GM19035 (cell line): ENCODE measurements around the gene TEK.

Experiments
- ATAC-seq: cut with Tn5 transposase; IDR thresholded peaks from one replicate; pipeline ENCODE4 v1.9.1; 2021; ENCODE audit not compliant: unreplicated experiment

The TEK gene

GRCh38 chr9:27168951-27169350, 59.9 kb downstream of the TEK start:
- no peak for ATAC-seq

GRCh38 chr9:27176971-27177370, 67.9 kb downstream of the TEK start:
- ATAC-seq: no peak

DNA sequence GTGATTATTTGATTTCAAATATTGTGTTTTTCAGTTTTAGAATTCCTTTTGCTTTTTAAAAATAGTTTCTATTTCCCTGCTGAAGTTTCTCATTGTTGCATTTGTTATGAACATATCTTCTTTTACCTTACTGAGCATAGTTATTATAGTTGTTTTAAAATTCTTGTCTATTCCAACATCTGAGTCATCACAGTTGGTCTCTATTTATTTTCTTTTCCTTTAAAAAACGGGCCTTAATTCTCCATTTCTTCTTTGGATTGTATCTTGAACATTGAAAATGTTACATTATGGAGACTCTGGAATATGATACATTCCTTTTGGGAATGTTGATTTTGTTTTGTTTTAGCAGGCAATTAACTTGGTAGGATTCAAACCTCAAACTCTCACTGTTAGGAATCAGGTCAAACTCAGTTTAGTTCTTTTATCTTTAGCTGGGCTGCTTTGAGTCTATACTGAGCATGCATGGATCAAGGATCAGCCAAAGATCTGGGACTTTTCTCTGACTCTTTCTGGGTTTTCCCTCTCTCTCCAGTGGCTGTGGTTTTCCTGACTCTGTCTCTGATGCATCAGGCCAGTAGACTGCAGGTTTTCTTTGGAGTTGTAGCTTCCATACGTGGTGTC, 70.3 kb downstream of the TEK start:
- ATAC-seq: no peak

GRCh38 chr9:27181381-27181780, 72.4 kb downstream of the TEK start:
- ATAC-seq: no peak

DNA sequence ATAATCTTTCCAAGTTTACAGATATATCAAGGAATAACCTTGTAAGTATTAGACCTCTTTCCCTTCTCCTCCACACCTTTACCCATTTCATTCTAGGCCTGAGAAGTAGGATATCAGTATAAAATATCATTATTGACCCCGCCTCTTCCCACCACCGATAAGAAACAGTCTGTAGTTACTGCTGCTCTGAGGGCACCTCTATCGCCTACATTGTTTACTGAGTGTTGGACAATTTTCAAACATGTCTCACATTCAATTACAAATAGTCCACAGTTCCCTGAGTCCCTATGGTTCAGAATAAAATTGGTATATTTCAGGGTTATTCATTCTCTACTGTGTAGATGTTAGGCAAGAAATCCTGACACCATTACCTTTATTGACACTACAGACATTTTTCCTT, 73.4 kb downstream of the TEK start:
- ATAC-seq: no peak

- ATAC-seq: no peak
Observed at GRCh38 chr9:27183131-27183530, 74.1 kb downstream of the TEK start.

GRCh38 chr9:27183701-27184100, 74.7 kb downstream of the TEK start:
- ATAC-seq: no peak

- ATAC-seq: no peak
Observed at GRCh38 chr9:27184556-27185351, 75.7 kb downstream of the TEK start.

DNA sequence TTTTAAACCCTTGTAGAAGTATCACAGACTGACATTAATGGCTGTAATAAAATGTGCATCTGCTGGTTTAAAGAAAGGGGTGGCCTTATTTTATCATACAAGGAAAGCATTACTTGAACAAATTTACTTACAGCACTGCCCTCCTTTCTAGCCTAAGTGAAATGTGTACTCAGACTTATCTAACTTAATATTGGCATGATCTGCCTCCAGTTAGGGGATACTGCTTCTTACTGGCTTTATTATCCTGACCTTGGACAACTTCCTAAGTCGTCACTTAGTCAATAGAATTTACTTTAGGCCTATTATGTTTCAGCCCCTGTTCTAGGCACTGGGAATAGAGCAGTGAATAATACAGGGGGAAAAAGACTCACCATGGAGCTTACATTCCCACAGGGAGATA, 79.4 kb downstream of the TEK start:
- ATAC-seq: no peak

DNA sequence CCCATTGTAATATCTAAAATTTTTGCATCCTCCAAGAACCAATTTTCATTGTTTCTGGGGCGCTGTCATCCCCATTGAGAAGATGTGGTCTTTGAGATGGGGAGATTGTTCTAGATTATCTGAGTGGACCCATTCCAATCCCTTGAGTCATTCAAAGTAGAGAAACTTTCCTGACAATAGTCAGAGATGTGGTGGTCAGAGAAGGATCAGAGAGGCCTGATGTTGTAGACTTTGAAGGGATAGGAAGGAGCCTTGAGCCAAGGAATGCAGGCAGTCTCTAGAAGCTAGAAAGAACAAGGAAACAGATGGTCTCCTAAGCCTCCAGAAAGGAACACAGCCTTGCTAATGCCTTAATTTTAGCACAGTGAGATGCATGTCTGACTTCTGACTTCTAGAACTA, 80.4 kb downstream of the TEK start:
- no peak for ATAC-seq

DNA sequence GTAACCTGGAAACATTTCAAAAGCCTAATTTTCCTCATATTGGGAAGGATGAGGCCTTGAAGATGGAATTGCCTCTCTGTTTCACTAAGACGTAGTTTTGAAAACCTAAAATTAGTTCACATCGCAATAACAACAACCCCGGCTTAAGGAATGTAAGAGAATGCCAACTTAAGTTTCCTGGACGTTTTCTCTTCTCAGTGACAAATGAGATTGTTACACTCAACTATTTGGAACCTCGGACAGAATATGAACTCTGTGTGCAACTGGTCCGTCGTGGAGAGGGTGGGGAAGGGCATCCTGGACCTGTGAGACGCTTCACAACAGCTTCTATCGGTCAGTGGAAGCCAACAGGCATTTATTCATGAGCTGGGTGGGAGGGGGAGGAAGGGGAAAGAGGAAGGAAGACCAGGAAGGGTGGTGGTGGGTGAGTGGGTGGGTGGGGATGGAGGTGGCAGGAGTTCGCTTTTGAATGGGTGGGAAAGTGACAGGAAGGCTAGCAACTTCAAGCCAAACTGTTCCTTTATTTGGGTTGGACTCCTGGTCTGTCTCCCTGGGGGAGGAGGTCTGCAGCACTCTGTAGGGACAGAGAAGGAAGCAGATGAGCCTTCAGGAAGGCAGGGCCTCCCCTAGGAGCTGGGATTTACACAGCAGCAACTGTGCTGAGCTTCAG, 83.4 kb downstream of the TEK start:
- no peak for ATAC-seq

GRCh38 chr9:27193886-27194285, 84.9 kb downstream of the TEK start:
- no peak for ATAC-seq

DNA sequence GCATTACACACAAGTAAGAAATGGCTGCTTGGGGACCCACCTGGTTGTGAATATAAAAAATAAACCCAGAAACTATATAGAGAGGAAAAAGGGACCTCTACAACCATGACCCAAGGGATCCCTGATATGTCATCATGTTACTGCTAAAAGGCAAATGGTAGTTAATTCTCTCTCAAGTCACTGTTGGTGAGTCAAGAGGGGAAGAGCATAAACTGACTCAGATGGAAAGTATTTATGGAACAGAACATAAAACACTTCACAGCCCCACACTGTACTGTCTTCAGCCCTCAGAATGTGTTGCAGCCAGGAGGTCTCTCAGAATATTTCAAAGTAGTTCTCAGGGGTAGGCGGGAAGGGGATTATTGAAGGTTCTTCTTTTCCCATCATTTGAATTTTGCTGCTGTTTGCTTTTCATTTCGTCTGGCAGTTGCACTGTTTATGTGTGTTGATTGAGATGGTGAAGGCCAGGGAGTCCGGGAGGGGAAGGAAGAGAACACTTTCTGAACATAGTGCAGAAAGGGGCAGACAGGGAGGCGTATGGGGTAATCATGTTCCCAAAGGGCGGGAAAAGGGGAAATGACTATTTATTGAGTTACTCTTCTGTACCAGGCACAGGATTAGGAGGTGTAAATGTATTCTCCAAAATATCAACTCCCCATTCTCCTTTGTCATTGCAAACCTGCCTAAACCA, 85.5 kb downstream of the TEK start:
- no peak for ATAC-seq

GRCh38 chr9:27195191-27195590, 86.2 kb downstream of the TEK start:
- no peak for ATAC-seq

DNA sequence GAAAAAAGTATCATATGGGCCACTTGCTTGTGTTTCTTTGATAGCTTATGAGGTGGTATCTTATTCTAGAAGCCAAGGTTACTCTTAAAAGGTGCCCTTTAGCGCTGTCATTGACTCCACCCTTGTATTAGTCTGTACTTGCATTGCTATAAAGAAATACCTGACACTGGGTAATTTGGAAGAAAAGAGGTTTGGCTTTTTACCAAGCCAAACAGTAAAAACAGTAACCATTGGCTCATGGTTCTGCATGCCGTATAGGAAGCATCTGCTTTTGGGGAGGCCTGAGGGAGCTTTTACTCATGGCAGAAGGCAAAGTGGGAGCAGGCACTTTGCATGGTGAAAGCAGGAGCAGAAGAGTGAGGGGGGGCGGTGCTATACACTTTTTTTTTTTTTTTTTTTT, 87.4 kb downstream of the TEK start:
- ATAC-seq: no peak

- ATAC-seq: no peak
Observed at GRCh38 chr9:27198190-27198589, 89.2 kb downstream of the TEK start.

- ATAC-seq: no peak
Observed at GRCh38 chr9:27202056-27202455, 93.0 kb downstream of the TEK start.

GRCh38 chr9:27203783-27204182, 94.8 kb downstream of the TEK start:
- ATAC-seq: no peak

DNA sequence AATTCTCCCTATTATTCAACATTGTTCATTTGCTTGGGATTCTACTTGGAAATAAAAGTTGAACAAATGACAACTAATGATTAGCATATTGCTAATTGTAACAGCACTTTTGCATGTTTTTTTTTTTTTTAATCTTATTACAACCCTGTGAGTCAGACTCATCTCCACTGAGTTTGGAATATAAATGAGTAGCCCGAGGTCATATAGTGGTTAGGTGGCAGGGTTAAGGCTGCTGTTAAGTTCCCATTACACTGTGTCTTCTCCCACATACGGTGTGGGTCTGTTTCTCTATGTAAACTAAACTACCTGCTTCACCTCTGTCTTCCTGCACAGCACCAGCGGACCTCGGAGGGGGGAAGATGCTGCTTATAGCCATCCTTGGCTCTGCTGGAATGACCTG, 95.6 kb downstream of the TEK start:
- no peak for ATAC-seq

GRCh38 chr9:27205198-27205597, 96.2 kb downstream of the TEK start:
- no peak for ATAC-seq

GRCh38 chr9:27206041-27206440, 97.0 kb downstream of the TEK start:
- no peak for ATAC-seq

DNA sequence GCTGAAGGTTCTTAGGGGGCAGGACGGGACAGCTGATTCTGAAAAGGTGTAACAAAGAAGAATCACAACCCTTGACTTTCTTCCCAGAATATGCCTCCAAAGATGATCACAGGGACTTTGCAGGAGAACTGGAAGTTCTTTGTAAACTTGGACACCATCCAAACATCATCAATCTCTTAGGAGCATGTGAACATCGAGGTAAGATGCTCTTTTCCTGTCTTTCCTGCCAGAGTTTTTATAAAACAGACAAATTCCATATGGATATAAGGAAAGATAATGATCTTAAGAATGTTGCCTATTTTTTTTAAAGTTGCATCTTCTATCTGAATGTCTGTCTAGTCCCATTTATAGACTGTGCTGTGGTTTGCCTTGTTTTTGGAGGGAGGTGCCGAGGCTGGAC, 100.0 kb downstream of the TEK start:
- no peak for ATAC-seq
